Fibroblast of villous mesenchyme (primary cell): ENCODE results near the gene TASP1. TPM values are rescaled to one million over a fixed set of nuclear protein-coding genes. Genes with fewer than 3 reads are reported as not detected.
"Not testable (repeated sequence)": the region's sequence is repeated elsewhere in the genome, so short reads cannot be mapped to it uniquely, and the experiment has no call there.

Experiments used
- DNase-seq: peaks from one replicate; pipeline ENCODE4 v3.0.0-alpha.2; 2010; ENCODE audit warnings: low read depth
- H3K4me3 ChIP-seq: 2 replicates; pipeline ENCODE4 v1.5.1; 2011; ENCODE audit warnings: low read depth, mild to moderate bottlenecking, low read length
- total RNA-seq: library from RNA; depleted of rRNA; stranded (reverse); fragments of >200 nt; gene quantifications from 2 replicates; pipeline ENCODE4 v1.2.3, GENCODE V29; 2012
- TF ChIP-seq, protein P1 (sequence below): IDR thresholded peaks from 2 replicates; pipeline ENCODE4 v1.5.1; 2012; ENCODE audit warnings: low read depth, mild to moderate bottlenecking, low read length; ENCODE audit not compliant: insufficient read depth

Gene TASP1
- total RNA-seq, 1 donor, result 9.5 TPM

- no peak overlapping the region for H3K4me3 ChIP-seq
- TF ChIP-seq, protein P1, sequence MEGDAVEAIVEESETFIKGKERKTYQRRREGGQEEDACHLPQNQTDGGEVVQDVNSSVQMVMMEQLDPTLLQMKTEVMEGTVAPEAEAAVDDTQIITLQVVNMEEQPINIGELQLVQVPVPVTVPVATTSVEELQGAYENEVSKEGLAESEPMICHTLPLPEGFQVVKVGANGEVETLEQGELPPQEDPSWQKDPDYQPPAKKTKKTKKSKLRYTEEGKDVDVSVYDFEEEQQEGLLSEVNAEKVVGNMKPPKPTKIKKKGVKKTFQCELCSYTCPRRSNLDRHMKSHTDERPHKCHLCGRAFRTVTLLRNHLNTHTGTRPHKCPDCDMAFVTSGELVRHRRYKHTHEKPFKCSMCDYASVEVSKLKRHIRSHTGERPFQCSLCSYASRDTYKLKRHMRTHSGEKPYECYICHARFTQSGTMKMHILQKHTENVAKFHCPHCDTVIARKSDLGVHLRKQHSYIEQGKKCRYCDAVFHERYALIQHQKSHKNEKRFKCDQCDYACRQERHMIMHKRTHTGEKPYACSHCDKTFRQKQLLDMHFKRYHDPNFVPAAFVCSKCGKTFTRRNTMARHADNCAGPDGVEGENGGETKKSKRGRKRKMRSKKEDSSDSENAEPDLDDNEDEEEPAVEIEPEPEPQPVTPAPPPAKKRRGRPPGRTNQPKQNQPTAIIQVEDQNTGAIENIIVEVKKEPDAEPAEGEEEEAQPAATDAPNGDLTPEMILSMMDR, result no peak
- DNase-seq, result no peak
These were observed 11.7 kb upstream of the TASP1 start for GRCh38 chr20:13650474-13650873.

GRCh38 chr20:13648291-13649228 is 9.8 kb upstream of the TASP1 start:
- TF ChIP-seq, protein P1, result no peak
- no peak for DNase-seq
- no peak overlapping the region for H3K4me3 ChIP-seq

DNA sequence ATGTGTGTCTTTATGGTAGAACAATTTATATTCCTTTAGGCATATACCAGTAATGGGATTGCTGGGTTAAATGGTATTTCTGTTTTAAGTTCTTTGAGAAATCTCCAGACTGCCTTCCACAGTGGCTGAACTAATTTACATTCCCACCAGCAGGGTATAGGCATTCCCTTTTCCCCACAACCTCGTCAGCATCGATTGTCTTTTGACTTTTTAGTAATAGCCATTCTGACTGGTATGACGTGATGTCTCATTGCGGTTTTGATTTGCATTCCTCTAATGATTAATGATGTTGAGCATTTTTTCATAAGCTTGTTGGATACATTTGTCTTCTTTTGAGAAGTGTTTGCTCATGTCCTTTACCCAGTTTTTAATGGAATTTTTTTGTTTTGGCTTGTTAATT is 5.3 kb upstream of the TASP1 start:
- DNase-seq, result no peak
- TF ChIP-seq, protein P1, result no peak

DNA sequence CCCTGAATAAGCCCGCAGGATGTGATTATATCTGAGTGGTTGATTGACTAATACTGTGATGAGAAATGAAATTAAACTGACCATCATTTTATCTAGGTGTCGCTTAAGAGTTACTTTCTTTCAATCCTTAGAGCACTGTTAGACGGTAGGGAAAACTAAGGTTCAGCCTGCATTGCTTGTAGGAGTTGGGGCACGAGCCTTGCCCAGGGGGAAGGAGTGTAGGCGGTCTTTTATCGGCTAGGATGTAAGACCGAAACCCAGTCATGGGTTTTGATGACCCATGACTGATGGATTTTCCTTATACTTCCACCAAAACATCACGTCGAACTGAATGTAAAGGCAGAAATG is 392 bp upstream of the TASP1 start:
- TF ChIP-seq, protein P1, result no peak
- DNase-seq, result no peak
- H3K4me3 ChIP-seq, result peak overlapping the region; percentile 91

More for the DNA sequence above, 5.3 kb upstream of the TASP1 start:
- H3K4me3 ChIP-seq, result no peak overlapping the region

DNA sequence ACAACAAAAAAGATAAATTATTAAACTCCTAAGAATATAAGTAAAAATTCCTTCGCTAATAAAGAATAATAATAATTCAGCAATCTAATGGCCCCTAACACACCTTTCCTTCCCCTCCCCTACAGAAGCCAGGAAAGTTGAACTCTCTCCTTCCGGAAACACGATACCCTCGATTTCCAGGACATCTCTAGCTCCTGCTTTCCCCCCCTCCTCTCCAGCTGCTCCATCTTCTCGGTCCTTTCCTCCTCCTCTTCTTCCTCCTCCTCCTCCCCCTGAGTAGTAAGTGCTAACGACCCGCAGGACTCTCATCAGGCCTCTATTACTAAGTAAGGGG is 603 bp downstream of the TASP1 start:
- TF ChIP-seq, protein P1, result no peak
- peak; percentile 32 for DNase-seq
- peak overlapping the region; percentile 91 for H3K4me3 ChIP-seq

GRCh38 chr20:13632431-13632830 is 6.3 kb downstream of the TASP1 start:
- DNase-seq, result no peak
- TF ChIP-seq, protein P1, result no peak
- no peak overlapping the region for H3K4me3 ChIP-seq

GRCh38 chr20:13627525-13627924 is 11.2 kb downstream of the TASP1 start:
- peak; percentile 88 for DNase-seq
- not testable (repeated sequence) for H3K4me3 ChIP-seq
